Gastroesophageal sphincter (tissue), 4 donors: ENCODE data around the gene GATA5. TPM values are rescaled to one million over a fixed set of nuclear protein-coding genes. Genes with fewer than 3 reads are reported as not detected.

ENCODE experiments used
- ATAC-seq: fragments of 150-250 bp; one replicate; pipeline ENCODE4 v1.9.1; 2016; ENCODE audit warnings: mild to moderate bottlenecking, moderate library complexity
- H3K27ac ChIP-seq, 4 donors: fragments of 200-600 bp; sonication (generic) in 3 of 4; 1 replicate in 3 of 4; 2 replicates in 1 of 4; pipeline ENCODE4 v1.5.1; 2016 to 2019
- H3K27me3 ChIP-seq: fragments of 200-600 bp; sonication (generic); one replicate; pipeline ENCODE4 v1.5.1; 2019
- H3K36me3 ChIP-seq, 2 donors: fragments of 200-600 bp; sonication (generic); one replicate each; pipeline ENCODE4 v1.5.1; 2019; ENCODE audit warnings: control low read depth in 1 of 2
- H3K4me1 ChIP-seq, 3 donors: fragments of 200-600 bp; sonication (generic); 1 replicate in 2 of 3; 2 replicates in 1 of 3; pipeline ENCODE4 v1.5.1; 2016 to 2019; ENCODE audit warnings: control low read depth in 2 of 3
- H3K4me3 ChIP-seq, 2 donors: fragments of 200-600 bp; sonication (generic); one replicate each; pipeline ENCODE4 v1.5.1; 2019; ENCODE audit warnings: mild to moderate bottlenecking in 1 of 2, moderate library complexity in 1 of 2
- H3K9me3 ChIP-seq, 3 donors: fragments of 200-600 bp; sonication (generic); one replicate each; pipeline ENCODE4 v1.5.1; 2017 to 2019; ENCODE audit warnings: control low read depth in 2 of 3
- CTCF ChIP-seq, 4 experiments: fragments of 200-600 bp in 2 of 4; fragments of 450-650 bp in 2 of 4; sonication (generic) in 1 of 4; IDR thresholded peaks; one replicate each; pipeline ENCODE4 v1.5.1; 2017 to 2019; ENCODE audit warnings: antibody characterized with exemption in 4 of 4, mild to moderate bottlenecking in 2 of 4, moderate library complexity in 2 of 4
- EP300 ChIP-seq: sonication (generic); formaldehyde crosslinking; IDR thresholded peaks from one replicate; pipeline ENCODE4 v1.6.1; 2017; ENCODE audit warnings: antibody characterized with exemption, mild to moderate bottlenecking
- POLR2A ChIP-seq, 2 donors: fragments of 450-650 bp; IDR thresholded peaks; one replicate each; pipeline ENCODE4 v1.6.1; 2017; ENCODE audit warnings: antibody characterized with exemption in 2 of 2, mild to moderate bottlenecking in 2 of 2, moderate library complexity in 1 of 2
- POLR2AphosphoS5 ChIP-seq: sonication (generic); formaldehyde crosslinking; IDR thresholded peaks from one replicate; pipeline ENCODE4 v1.6.1; 2017; ENCODE audit warnings: antibody characterized with exemption
- WGBS, 2 donors: methylation state at CpG; one replicate each; pipeline ENCODE4 v1.1.5; 2018; ENCODE audit warnings: low coverage in 1 of 2; 5-methylcytosine and 5-hydroxymethylcytosine counted together
- total RNA-seq, 4 donors: library from RNA; depleted of rRNA; stranded (reverse); fragments of >200 nt; gene quantifications; one replicate each; pipeline ENCODE4 v1.1.0, GENCODE V29; 2016

Gene GATA5
- total RNA-seq, 4 donors from 2014 or later: 0.31 to 2.2 (median 1.1) TPM

- Histone ChIP-seq H3K27ac (no peak overlapping the region), H3K9me3 (no peaks in the 10 kb centered on the region), H3K4me1 (peaks cover 0 to 14% (median 5%) of the 10 kb centered on the region in 3 donors), H3K4me3 (no peak overlapping the region), H3K27me3 (peaks cover 36% of the 10 kb centered on the region), H3K36me3 (no peaks in the 10 kb centered on the region)
- TF ChIP-seq POLR2AphosphoS5: no peak
- TF ChIP-seq EP300: no peak
- no peak for TF ChIP-seq CTCF (IDR thresholded peaks at IDR 0.05)
- ATAC-seq: no peak
- WGBS, 2 donors: 90% methylated on average over 2 of the region's 8 CpGs; no CpG with 5 or more reads in 1 of the 2 donors
Measured at GRCh38 chr20:62511300-62511914, 35.6 kb upstream of the GATA5 start.

- Histone ChIP-seq H3K4me3 (no peak overlapping the region), H3K36me3 (no peaks in the 10 kb centered on the region), H3K27ac (no peak overlapping the region), H3K4me1 (peaks cover 0 to 14% (median 5%) of the 10 kb centered on the region in 3 donors), H3K9me3 (no peaks in the 10 kb centered on the region), H3K27me3 (peaks cover 9% of the 10 kb centered on the region)
- ATAC-seq: no peak
- WGBS, 2 donors: 71% methylated on average over 3 of the region's 6 CpGs; no CpG with 5 or more reads in 1 of the 2 donors
- TF ChIP-seq POLR2A (IDR thresholded peaks at IDR 0.05): no peak
- TF ChIP-seq POLR2AphosphoS5: no peak
- no peak for TF ChIP-seq EP300
- no peak for TF ChIP-seq CTCF (IDR thresholded peaks at IDR 0.05)
Measured at GRCh38 chr20:62508641-62509051, 32.9 kb upstream of the GATA5 start.

- no peak for ATAC-seq
- Histone ChIP-seq H3K4me1 (peaks cover 0 to 14% (median 5%) of the 10 kb centered on the region in 3 donors), H3K36me3 (no peaks in the 10 kb centered on the region), H3K4me3 (no peak overlapping the region), H3K27me3 (peaks cover 5% of the 10 kb centered on the region), H3K27ac (no peak overlapping the region), H3K9me3 (no peaks in the 10 kb centered on the region)
- no CpG with 5 or more reads among the region's 22 CpGs for WGBS, 2 donors
- no peak for TF ChIP-seq EP300
- no peak for TF ChIP-seq POLR2AphosphoS5
- no peak for TF ChIP-seq POLR2A (IDR thresholded peaks at IDR 0.05)
- no peak for TF ChIP-seq CTCF (IDR thresholded peaks at IDR 0.05)
Measured at GRCh38 chr20:62507991-62508640, 32.3 kb upstream of the GATA5 start.

GRCh38 chr20:62507323-62507722 is 31.5 kb upstream of the GATA5 start:
- Histone ChIP-seq H3K27me3 (no peaks in the 10 kb centered on the region), H3K4me1 (peaks cover 0 to 10% (median 2%) of the 10 kb centered on the region in 3 donors), H3K4me3 (no peak overlapping the region), H3K9me3 (no peaks in the 10 kb centered on the region), H3K27ac (no peak overlapping the region), H3K36me3 (no peaks in the 10 kb centered on the region)
- TF ChIP-seq POLR2A (IDR thresholded peaks at IDR 0.05) (no peak), CTCF (IDR thresholded peaks at IDR 0.05) (no peak), POLR2AphosphoS5 (no peak), EP300 (no peak)
- WGBS, 2 donors: 63% methylated on average over 1 of the region's 7 CpGs; no CpG with 5 or more reads in 1 of the 2 donors
- no peak for ATAC-seq

- no peak for TF ChIP-seq POLR2AphosphoS5
- no peak for TF ChIP-seq EP300
- peaks cover 0 to 4% (median 0%) of the 10 kb centered on the region in 3 donors for H3K4me1 ChIP-seq
- H3K27me3 ChIP-seq: no peaks in the 10 kb centered on the region
- no peak overlapping the region for H3K4me3 ChIP-seq
- no peak overlapping the region for H3K27ac ChIP-seq
- H3K36me3 ChIP-seq: no peaks in the 10 kb centered on the region
- no peaks in the 10 kb centered on the region for H3K9me3 ChIP-seq
- no peak for ATAC-seq
- WGBS, 2 donors: 85% methylated on average over 7 of the region's 16 CpGs; no CpG with 5 or more reads in 1 of the 2 donors
Measured at GRCh38 chr20:62506791-62507190, 31.0 kb upstream of the GATA5 start.
